ENCODE measurements around the gene LNPEP. TPM values are rescaled to one million over a fixed set of nuclear protein-coding genes. Genes with fewer than 3 reads are reported as not detected.

The LNPEP gene
- total RNA-seq, 1 donor from 2014 or later = 37.7 TPM

- H3K9me3 Mint-ChIP-seq = peaks cover 6% of the 10 kb centered on the region
- H3K27me3 Mint-ChIP-seq (ENCODE audit: insufficient read depth) = peaks cover 14% of the 10 kb centered on the region
- no peak overlapping the region for H3K4me3 Mint-ChIP-seq
- H3K36me3 Mint-ChIP-seq (ENCODE audit: low read depth) = peaks cover 1% of the 10 kb centered on the region
- intact Hi-C loops (cut with micrococcal nuclease) = no loop called here
- no peak for DNase-seq (ENCODE audit: low spot score)
- peaks cover 8% of the 10 kb centered on the region for H3K4me1 Mint-ChIP-seq (ENCODE audit: low read depth)
- no peak overlapping the region for H3K27ac Mint-ChIP-seq
Measured at GRCh38 chr5:97085459-97086181, 149.7 kb downstream of the LNPEP start.

Other genes with a start within 250 kb of the LNPEP start
- gene ERAP1, start 128.1 kb upstream of the LNPEP start, total RNA-seq = 92.2 and 94.5 TPM in 2 replicates
- 52.9 and 54.4 TPM in 2 replicates for gene ERAP2, start 59.6 kb upstream of the LNPEP start, total RNA-seq
- not detected in 2 replicates for gene LIX1, start 206.5 kb downstream of the LNPEP start, total RNA-seq
- gene RIOK2, start 247.2 kb downstream of the LNPEP start, total RNA-seq = 37.2 and 47.2 TPM in 2 replicates

Measured in activated T-helper 1 cell treated with anti-CD3 and anti-CD28 coated beads, Interleukin-12 subunit alpha, Interleukin-12 subunit beta, Interleukin-2, Interleukin-4 antibody, amounts not matched to agents 30 ng/mL and 10 ng/mL and 1 ng/mL, durations not matched to agents 14 hours and 24 hours and 36 hours (primary cell).